Pons (tissue), 1 donor: ENCODE data around the gene EPHA3.
A peak's percentile ranks its signal among the peaks of the same experiment; 100 is the strongest.

Source experiments
- DNase-seq: peaks from one replicate; pipeline ENCODE4 v3.0.0-alpha.2; 2016; ENCODE audit warnings: low spot score

Gene EPHA3

GRCh38 chr3:89227634-89228033 lies 120.2 kb downstream of the EPHA3 start:
- DNase-seq, result no peak

DNA sequence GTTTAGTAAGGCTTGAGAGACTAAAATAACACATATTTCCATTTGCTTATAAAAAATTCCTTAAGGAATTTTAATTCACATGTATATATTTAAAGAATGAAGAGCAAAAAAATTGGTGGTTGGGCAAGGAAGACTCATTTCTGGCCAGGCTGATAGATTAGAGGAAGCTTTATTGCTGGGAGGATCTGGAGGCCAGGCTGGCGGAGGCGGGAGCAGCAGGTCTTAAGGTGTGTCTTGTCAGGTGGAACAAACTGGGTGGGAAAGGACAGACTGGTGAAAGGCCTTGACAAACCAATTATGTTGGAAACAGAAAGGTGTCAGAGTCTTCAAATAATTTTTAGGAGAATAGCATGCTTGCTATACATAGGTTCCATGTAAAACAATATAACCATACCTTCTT lies 124.7 kb downstream of the EPHA3 start:
- no peak for DNase-seq

DNA sequence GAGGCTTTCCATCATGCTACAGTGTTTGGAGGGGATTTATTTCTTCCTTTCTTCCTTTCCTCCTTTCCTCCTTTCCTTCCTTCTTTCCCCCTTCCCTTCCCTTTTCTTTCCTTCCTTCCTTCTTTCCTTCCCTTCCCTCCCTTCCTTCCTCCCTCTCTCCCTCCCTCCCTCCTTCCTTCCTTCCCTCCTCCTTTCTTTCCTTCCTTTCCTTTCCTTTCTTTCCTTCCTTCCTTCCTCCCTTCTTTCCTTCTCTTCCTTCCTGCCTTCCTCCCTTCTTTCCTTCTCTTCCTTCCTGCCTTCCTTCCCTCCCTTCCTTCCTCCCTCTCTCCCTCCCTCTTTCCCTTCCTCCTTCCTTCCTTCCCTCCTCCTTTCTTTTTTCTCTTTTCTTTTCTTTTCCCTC lies 127.2 kb downstream of the EPHA3 start:
- no peak for DNase-seq

DNA sequence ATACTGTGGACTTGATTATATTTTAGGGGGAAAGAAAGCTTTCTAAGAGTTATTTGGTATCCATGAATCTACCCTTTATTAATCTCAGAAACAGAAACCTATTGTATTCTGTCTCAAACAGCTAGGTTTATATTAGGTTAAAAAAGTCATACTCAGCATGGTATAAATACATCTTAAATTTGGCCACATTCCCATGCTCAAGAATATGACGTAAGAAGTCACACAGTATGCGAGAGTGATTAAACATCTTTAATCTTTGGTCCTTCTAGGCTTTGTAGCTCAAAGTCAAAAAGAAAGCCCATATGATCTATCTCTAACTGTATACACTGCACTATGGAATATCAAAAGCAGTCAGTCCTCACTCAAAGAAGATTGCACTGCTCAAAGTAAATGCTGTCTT lies 131.4 kb downstream of the EPHA3 start:
- no peak for DNase-seq

- DNase-seq, result no peak
These were observed 132.4 kb downstream of the EPHA3 start for GRCh38 chr3:89239774-89240173.

DNA sequence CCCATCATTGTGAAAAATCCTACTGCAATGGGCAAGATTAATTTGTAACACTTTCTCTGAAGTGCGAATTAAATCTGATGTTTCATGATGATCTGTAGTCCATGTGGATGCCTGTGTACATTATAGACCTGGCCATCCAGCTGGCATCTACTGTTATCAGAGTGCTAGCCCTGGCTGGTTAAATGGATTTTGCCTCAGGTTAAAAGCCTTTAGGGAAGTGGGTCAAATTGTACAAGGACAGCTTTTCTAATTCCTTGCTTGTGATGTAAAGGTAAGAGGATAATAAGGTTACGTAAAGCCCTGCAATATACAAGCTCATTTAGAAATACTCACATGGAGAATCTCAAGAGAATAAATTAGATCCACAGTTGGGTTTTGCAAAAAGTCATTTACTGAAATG lies 138.2 kb downstream of the EPHA3 start:
- no peak for DNase-seq

GRCh38 chr3:89246326-89246725 lies 138.9 kb downstream of the EPHA3 start:
- DNase-seq, result no peak

DNA sequence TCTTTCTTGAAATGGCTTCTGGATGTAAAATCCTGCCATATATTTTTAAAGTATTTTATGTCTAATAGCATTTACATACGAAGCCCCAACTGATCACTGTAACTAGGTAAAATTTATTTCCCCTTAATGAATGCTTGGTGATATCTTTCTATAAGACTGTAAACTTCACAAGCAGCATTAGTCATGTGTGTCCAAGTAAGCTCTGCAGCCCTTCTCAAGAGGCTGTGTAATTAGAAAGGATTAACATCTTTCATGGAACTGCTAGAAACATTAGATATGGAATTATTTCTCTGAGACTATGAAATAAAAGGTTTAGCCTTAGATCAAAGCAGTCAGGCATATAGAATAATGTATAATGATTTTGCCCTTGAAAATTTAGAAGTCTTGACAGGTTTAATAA lies 143.3 kb downstream of the EPHA3 start:
- no peak for DNase-seq

DNA sequence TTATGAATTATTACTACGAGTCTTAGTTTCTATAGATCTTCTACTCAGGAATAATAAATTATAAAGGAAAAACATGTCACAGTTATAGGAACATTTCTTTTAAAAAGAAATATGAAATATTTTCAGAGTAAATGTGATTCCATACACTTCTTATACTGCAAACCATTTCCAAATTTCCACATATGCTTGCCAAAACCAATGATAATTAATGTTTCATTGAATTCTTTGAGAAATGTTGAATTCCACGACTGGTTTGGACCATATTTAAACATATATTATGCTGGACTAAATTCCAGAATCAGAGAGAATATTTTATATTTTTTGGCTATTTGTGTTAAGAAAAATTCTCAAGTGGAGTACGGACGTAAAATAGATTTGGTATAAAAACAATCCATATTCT lies 144.6 kb downstream of the EPHA3 start:
- no peak for DNase-seq

GRCh38 chr3:89252860-89253259 lies 145.4 kb downstream of the EPHA3 start:
- no peak for DNase-seq

GRCh38 chr3:89256395-89256794 lies 149.0 kb downstream of the EPHA3 start:
- no peak for DNase-seq

GRCh38 chr3:89256882-89257281 lies 149.5 kb downstream of the EPHA3 start:
- no peak for DNase-seq

DNA sequence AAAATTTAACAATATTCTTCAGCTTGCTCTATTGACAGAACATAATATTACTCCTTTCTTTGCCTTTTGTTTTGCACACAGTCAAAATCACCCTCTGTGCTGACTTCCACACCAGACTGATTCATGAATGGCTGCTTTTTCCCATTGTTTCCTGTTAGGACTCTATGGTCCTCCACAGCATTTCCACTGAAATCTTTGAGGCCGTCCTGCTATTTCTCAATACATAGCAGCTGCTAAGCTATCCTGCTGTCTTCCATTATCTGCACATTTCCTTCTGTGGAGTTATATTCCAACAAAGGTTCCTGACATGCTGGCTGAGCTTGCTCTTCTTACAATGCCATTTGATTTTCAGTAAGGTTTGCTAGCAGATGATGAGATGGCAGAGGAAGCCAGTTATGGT lies 153.3 kb downstream of the EPHA3 start:
- DNase-seq, result peak; percentile 76

DNA sequence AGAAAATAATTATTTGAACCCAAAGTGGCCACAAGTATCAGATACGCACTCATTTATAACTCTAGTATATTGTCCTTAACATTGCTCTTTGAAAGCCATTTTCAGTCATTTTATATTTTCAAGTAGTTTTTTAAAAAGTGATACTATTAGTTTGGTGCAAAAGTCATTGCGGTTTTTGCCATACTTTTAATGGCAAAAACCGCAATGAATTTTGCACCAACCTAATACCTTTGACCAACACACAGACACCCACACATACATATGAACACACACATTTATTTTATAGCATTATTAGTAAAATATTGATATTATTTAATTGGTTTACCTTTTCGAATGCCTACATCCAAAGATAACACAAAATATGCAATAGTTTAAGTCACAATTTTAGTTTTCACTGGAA lies 154.3 kb downstream of the EPHA3 start:
- no peak for DNase-seq

DNA sequence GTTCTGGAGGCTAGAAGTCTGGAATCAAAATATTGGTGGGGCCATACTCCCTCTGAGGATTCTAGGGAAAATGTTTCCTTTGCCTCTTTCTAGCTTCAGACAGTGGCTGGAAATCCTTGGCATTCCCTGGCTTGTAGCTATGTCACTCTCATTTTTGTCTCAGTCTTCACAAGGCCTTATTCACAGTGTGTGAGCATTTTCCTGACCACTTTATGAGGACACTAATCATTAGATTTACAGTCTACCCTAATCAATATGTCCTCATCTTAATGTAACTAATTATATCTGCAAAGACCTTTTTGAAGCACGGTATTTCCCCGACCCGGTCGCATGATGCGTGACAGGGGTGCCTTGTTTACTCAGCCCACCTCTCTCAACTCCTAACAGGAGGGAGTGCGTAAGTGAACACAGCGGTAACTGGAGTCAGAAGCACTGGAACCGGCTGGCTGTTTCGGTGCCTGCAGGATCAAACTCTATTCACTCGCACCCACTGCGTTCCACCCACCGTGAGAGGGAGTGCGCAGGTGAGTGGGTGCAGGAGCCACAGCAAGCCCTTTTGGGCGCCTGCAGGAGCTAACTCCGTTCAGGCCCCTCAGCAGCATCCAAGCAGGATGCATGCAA lies 155.0 kb downstream of the EPHA3 start:
- no peak for DNase-seq

DNA sequence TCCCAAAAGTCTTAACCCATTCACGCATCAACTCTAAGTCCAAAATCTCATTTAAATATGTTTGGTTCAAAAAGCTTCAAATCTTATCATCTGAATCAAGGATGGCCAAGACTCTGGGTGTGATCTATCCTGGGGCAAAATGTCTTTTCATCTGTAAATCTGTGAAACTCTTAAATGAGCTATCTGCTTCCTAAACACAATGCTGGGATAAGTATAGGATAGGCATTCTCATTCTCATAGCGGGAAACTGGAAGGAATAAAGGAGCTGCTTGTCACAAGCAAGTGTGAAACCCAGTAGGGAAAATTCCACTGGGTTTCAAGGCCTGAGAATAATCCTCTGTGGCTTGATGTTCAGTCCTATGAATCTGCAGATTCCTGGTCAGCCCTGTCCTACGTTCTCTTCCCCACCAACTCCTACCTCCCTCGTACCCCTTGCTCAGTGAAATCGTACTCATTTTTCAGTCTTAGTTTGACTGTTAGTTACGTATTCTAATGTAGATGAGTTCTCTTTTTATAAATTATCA lies 156.7 kb downstream of the EPHA3 start:
- DNase-seq, result no peak

GRCh38 chr3:89266074-89266473 lies 158.7 kb downstream of the EPHA3 start:
- no peak for DNase-seq

- no peak for DNase-seq
These were observed 160.6 kb downstream of the EPHA3 start for GRCh38 chr3:89268059-89268458.

DNA sequence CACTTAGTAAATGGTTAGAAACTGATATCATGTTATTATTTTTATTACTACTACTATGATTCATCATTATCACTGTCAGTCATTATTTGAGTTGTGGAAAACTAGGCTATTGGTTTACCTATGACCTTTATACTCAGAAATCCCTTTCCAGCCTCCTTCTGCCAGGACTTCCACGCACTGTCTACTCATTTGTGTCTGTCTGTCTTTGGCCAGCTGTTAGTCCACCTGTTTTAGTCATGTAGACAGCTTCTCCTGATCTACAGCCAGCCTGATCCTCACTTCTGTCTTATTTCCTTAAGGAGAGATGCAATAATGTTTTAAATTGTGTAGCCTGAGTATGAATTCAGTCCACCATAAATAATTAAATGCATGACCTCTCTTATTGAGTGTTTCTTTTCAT lies 162.8 kb downstream of the EPHA3 start:
- DNase-seq, result no peak

DNA sequence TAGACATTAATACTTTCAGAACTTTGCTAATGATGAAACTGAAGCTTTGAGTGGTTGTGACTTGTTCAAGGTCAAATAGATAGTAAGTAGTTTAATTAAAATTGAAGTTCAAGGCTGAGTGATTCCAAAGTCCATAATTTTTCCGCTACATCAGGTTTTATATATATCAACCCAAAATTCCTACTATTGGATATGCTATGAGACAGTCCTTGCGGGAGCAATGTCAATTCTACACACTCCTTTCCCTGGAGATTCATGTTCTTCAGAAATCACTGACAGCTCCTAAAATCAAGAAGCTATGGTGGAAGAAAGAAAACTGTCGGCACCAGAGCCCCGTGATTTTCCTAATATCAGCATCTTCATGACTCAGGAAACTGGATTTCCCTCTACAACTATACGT lies 167.6 kb downstream of the EPHA3 start:
- DNase-seq, result no peak

GRCh38 chr3:89276116-89276515 lies 168.7 kb downstream of the EPHA3 start:
- DNase-seq, result no peak

- DNase-seq, result no peak
These were observed 171.0 kb downstream of the EPHA3 start for GRCh38 chr3:89278302-89279025.

DNA sequence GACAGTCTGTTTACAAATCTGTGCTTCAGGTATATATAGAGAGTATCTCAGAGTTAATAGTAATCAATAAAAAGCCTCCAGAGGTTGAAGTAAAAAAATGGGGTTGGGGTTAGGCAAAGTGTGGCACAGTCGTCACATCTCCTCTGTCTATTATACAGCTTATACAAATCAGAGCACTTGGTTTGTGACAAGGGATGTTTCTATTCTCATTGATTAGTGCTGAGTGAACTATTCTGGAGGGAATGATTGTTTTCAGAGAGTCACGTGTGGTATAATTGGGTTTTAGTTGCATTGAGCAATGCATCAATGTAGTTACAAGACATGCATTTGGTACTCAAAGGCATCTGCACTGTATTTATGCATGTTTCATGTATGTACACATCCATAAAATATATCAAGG lies 172.9 kb downstream of the EPHA3 start:
- no peak for DNase-seq

DNA sequence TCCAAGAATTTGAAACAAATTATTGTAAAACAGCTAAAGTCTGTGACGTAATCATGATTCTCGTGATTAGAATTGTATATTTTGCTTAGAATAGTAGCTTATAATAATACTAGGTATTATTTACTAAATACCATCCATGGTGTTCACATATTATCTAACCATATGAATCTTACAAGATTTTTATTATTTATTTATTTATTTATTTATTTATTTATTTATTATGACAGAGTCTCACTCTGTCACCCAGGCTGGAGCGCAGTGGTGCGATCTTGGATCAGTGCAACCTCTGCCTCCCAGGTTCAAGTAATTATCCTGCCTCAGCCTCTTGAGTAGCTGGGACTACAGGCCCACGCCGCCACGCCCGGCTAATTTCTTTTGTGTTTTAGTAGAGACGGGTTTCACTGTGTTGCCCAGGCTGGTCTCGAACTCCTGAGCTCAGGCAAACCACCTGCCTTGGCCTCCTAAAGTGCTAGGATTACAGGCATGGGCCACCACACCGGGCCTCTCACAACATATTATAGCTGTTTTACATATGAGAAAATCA lies 173.5 kb downstream of the EPHA3 start:
- DNase-seq, result no peak
